ENCODE measurements around the gene CDCP1. TPM values are rescaled to one million over a fixed set of nuclear protein-coding genes. Genes with fewer than 3 reads are reported as not detected.

The CDCP1 gene
- total RNA-seq, 1 donor from 2014 or later, result 28.7 TPM

GRCh38 chr3:45132568-45133211 lies 13.5 kb downstream of the CDCP1 start:
- ATAC-seq, result no peak
- Histone ChIP-seq H3K4me3 (no peak overlapping the region), H3K27ac (no peak overlapping the region), H3K4me1 (peaks cover 7% of the 10 kb centered on the region), H3K36me3 (no peaks in the 10 kb centered on the region), H3K27me3 (ENCODE audit: low read depth) (no peaks in the 10 kb centered on the region), H3K9me3 (no peaks in the 10 kb centered on the region)
- no peak for DNase-seq
- intact Hi-C loops (cut with DNase I), result no loop called here
- TF ChIP-seq CTCF (IDR thresholded peaks at IDR 0.05), result no peak

GRCh38 chr3:45131201-45131600 lies 15.0 kb downstream of the CDCP1 start:
- Histone ChIP-seq H3K4me3 (no peak overlapping the region), H3K4me1 (peaks cover 5% of the 10 kb centered on the region), H3K27me3 (ENCODE audit: low read depth) (no peaks in the 10 kb centered on the region), H3K36me3 (no peaks in the 10 kb centered on the region), H3K27ac (no peak overlapping the region), H3K9me3 (no peaks in the 10 kb centered on the region)
- no peak for TF ChIP-seq CTCF (IDR thresholded peaks at IDR 0.05)
- ATAC-seq (no peak), DNase-seq (no peak)
- intact Hi-C loops (cut with DNase I), result no loop called here

GRCh38 chr3:45130476-45130875 lies 15.7 kb downstream of the CDCP1 start:
- no peak overlapping the region for H3K27ac ChIP-seq
- ATAC-seq (no peak), DNase-seq (no peak)
- no peak overlapping the region for H3K4me3 ChIP-seq
- no peaks in the 10 kb centered on the region for H3K36me3 ChIP-seq
- H3K27me3 ChIP-seq (ENCODE audit: low read depth), result no peaks in the 10 kb centered on the region
- no peak for TF ChIP-seq CTCF (IDR thresholded peaks at IDR 0.05)
- no peaks in the 10 kb centered on the region for H3K9me3 ChIP-seq
- H3K4me1 ChIP-seq, result peaks cover 4% of the 10 kb centered on the region
- intact Hi-C loops (cut with DNase I), result no loop called here

GRCh38 chr3:45128950-45129349 lies 17.2 kb downstream of the CDCP1 start:
- H3K4me3 ChIP-seq, result no peak overlapping the region
- H3K9me3 ChIP-seq, result no peaks in the 10 kb centered on the region
- DNase-seq (no peak), ATAC-seq (no peak)
- no peak overlapping the region for H3K27ac ChIP-seq
- intact Hi-C loops (cut with DNase I), result no loop called here
- H3K4me1 ChIP-seq, result peaks cover 5% of the 10 kb centered on the region
- no peak for TF ChIP-seq CTCF (IDR thresholded peaks at IDR 0.05)
- no peaks in the 10 kb centered on the region for H3K36me3 ChIP-seq
- H3K27me3 ChIP-seq (ENCODE audit: low read depth), result no peaks in the 10 kb centered on the region

- H3K36me3 ChIP-seq, result no peaks in the 10 kb centered on the region
- H3K9me3 ChIP-seq, result no peaks in the 10 kb centered on the region
- H3K27me3 ChIP-seq (ENCODE audit: low read depth), result no peaks in the 10 kb centered on the region
- H3K27ac ChIP-seq, result no peak overlapping the region
- ATAC-seq, result no peak
- peaks cover 5% of the 10 kb centered on the region for H3K4me1 ChIP-seq
- intact Hi-C loops (cut with DNase I), result no loop called here
- DNase-seq, result no peak
- TF ChIP-seq CTCF (IDR thresholded peaks at IDR 0.05), result no peak
- H3K4me3 ChIP-seq, result no peak overlapping the region
Observed at GRCh38 chr3:45127130-45127822, 18.9 kb downstream of the CDCP1 start.
